Body of pancreas (tissue), 4 donors: ENCODE measurements around the gene LYPD4. TPM values are rescaled to one million over a fixed set of nuclear protein-coding genes. Genes with fewer than 3 reads are reported as not detected.
A peak's percentile ranks its signal among the peaks of the same experiment; 100 is the strongest.

Experiments used
- ATAC-seq: fragments of 150-250 bp; one replicate; pipeline ENCODE4 v1.9.1; 2016
- DNase-seq, 4 donors: peaks; one replicate each; pipeline ENCODE4 v3.0.0-alpha.2; 2019
- H3K27ac ChIP-seq, 4 donors: fragments of 200-600 bp; sonication (generic); 1 replicate in 3 of 4; 2 replicates in 1 of 4; pipeline versions ENCODE4 v1.5.1 to v1.6.1; 2016 to 2019; ENCODE audit warnings: mild to moderate bottlenecking in 1 of 4, mixed read lengths in 1 of 4, moderate library complexity in 1 of 4
- H3K27me3 ChIP-seq, 2 donors: fragments of 200-600 bp; sonication (generic); one replicate each; pipeline ENCODE4 v1.6.0; 2016; ENCODE audit warnings: mild to moderate bottlenecking in 1 of 2
- H3K36me3 ChIP-seq, 2 donors: fragments of 200-600 bp; sonication (generic); replicated peaks in 1 of 2; 2 replicates each; pipeline ENCODE4 v1.5.1; 2016; ENCODE audit warnings: low read depth in 2 of 2; ENCODE audit not compliant: insufficient read depth in 1 of 2
- H3K4me1 ChIP-seq: fragments of 200-600 bp; sonication (generic); one replicate; pipeline ENCODE4 v1.6.0; 2016
- H3K4me3 ChIP-seq, 2 donors: fragments of 200-600 bp; sonication (generic); 1 replicate in 1 of 2; 2 replicates in 1 of 2; pipeline ENCODE4 v1.5.1; 2016 to 2019
- H3K9me3 ChIP-seq, 3 donors: fragments of 200-600 bp; sonication (generic); 1 replicate in 2 of 3; 2 replicates in 1 of 3; pipeline ENCODE4 v1.5.1; 2016
- POLR2A ChIP-seq, 3 donors: fragments of 450-650 bp; IDR thresholded peaks; one replicate each; pipeline ENCODE4 v1.6.1; 2016; ENCODE audit warnings: antibody characterized with exemption in 3 of 3, mild to moderate bottlenecking in 2 of 3
- WGBS, 2 donors: methylation state at CpG; one replicate each; pipeline ENCODE4 v1.1.5; 2017; 5-methylcytosine and 5-hydroxymethylcytosine counted together
- intact Hi-C: fragments of 100-400 bp; cut with DNase I; formaldehyde crosslinking; loops from one replicate; pipeline ENCODE4 v1.15.1; 2023
- total RNA-seq, 2 donors: library from RNA; depleted of rRNA; stranded (reverse); fragments of >200 nt; gene quantifications; one replicate each; pipeline ENCODE4 v1.1.0, GENCODE V29; 2016
- TF ChIP-seq, protein P1 (sequence below), 7 experiments: fragments of 450-650 bp in 4 of 7; fragments of 200-600 bp in 3 of 7; sonication (generic) in 3 of 7; IDR thresholded peaks; one replicate each; pipeline ENCODE4 v1.5.1; 2016 to 2019; ENCODE audit warnings: antibody characterized with exemption in 7 of 7

The LYPD4 gene
- total RNA-seq, 2 donors from 2014 or later: not detected

- no peaks in the 10 kb centered on the region for H3K36me3 ChIP-seq
- no peak overlapping the region for H3K27ac ChIP-seq
- no peaks in the 10 kb centered on the region for H3K9me3 ChIP-seq
- intact Hi-C loops: no loop called here
- TF ChIP-seq POLR2A (IDR thresholded peaks at IDR 0.05): no peak
- TF ChIP-seq, protein P1, sequence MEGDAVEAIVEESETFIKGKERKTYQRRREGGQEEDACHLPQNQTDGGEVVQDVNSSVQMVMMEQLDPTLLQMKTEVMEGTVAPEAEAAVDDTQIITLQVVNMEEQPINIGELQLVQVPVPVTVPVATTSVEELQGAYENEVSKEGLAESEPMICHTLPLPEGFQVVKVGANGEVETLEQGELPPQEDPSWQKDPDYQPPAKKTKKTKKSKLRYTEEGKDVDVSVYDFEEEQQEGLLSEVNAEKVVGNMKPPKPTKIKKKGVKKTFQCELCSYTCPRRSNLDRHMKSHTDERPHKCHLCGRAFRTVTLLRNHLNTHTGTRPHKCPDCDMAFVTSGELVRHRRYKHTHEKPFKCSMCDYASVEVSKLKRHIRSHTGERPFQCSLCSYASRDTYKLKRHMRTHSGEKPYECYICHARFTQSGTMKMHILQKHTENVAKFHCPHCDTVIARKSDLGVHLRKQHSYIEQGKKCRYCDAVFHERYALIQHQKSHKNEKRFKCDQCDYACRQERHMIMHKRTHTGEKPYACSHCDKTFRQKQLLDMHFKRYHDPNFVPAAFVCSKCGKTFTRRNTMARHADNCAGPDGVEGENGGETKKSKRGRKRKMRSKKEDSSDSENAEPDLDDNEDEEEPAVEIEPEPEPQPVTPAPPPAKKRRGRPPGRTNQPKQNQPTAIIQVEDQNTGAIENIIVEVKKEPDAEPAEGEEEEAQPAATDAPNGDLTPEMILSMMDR (IDR thresholded peaks at IDR 0.05): no peak
- DNase-seq (peak in 1 of 4 donors; percentile 40), ATAC-seq (no peak)
- no peaks in the 10 kb centered on the region for H3K27me3 ChIP-seq
- H3K4me3 ChIP-seq: no peak overlapping the region
- 74 to 76% methylated on average over 11 to 16 of the region's 16 CpGs for WGBS, 2 donors
- no peaks in the 10 kb centered on the region for H3K4me1 ChIP-seq
These were observed 35.6 kb downstream of the LYPD4 start for GRCh38 chr19:41808663-41809566.

- no peak overlapping the region for H3K27ac ChIP-seq
- no peaks in the 10 kb centered on the region for H3K9me3 ChIP-seq
- no peaks in the 10 kb centered on the region for H3K36me3 ChIP-seq
- no peak overlapping the region for H3K4me3 ChIP-seq
- ATAC-seq (no peak), DNase-seq (no peak)
- no peak for TF ChIP-seq POLR2A (IDR thresholded peaks at IDR 0.05)
- TF ChIP-seq, protein P1 (IDR thresholded peaks at IDR 0.05): no peak
- WGBS, 2 donors: 76% methylated on average over 3 of the region's 3 CpGs; no CpG with 5 or more reads in 1 of the 2 donors
- H3K4me1 ChIP-seq: no peaks in the 10 kb centered on the region
- intact Hi-C loops: no loop called here
- H3K27me3 ChIP-seq: no peaks in the 10 kb centered on the region
These were observed 37.3 kb downstream of the LYPD4 start for GRCh38 chr19:41807176-41807575.

- DNase-seq (no peak), ATAC-seq (no peak)
- WGBS, 2 donors: 63 to 70% methylated on average over 3 of the region's 3 CpGs
These were observed 40.1 kb downstream of the LYPD4 start for GRCh38 chr19:41804336-41804735.

GRCh38 chr19:41802770-41803169 is 41.7 kb downstream of the LYPD4 start:
- intact Hi-C loops: no loop called here
- DNase-seq: no peak
- Histone ChIP-seq H3K9me3 (no peaks in the 10 kb centered on the region), H3K4me1 (no peaks in the 10 kb centered on the region), H3K27me3 (no peaks in the 10 kb centered on the region), H3K27ac (no peak overlapping the region), H3K36me3 (no peaks in the 10 kb centered on the region), H3K4me3 (no peak overlapping the region)
- ATAC-seq: no peak
- no peak for TF ChIP-seq POLR2A (IDR thresholded peaks at IDR 0.05)
- TF ChIP-seq, protein P1 (IDR thresholded peaks at IDR 0.05): no peak
- WGBS, 2 donors: 75 to 93% methylated on average over 2 of the region's 2 CpGs

More at GRCh38 chr19:41804336-41804735, 40.1 kb downstream of the LYPD4 start:
- Histone ChIP-seq H3K4me1 (no peaks in the 10 kb centered on the region), H3K27me3 (no peaks in the 10 kb centered on the region), H3K36me3 (no peaks in the 10 kb centered on the region), H3K4me3 (no peak overlapping the region), H3K9me3 (no peaks in the 10 kb centered on the region), H3K27ac (no peak overlapping the region)
- intact Hi-C loops: no loop called here
- TF ChIP-seq, protein P1 (IDR thresholded peaks at IDR 0.05): no peak
- TF ChIP-seq POLR2A (IDR thresholded peaks at IDR 0.05): no peak
